Prostate gland (tissue), 2 donors: ENCODE results near the gene OPN4. TPM values are rescaled to one million over a fixed set of nuclear protein-coding genes. Genes with fewer than 3 reads are reported as not detected.

Experiments
- DNase-seq: peaks from one replicate; pipeline ENCODE4 v3.0.0-alpha.2; 2019; ENCODE audit warnings: low spot score
- H3K27ac ChIP-seq, 2 donors: fragments of 200-600 bp; sonication (generic); 2 replicates each; pipeline ENCODE4 v1.5.1; 2017 to 2019
- H3K27me3 ChIP-seq: fragments of 200-600 bp; sonication (generic); replicated peaks from 2 replicates; pipeline ENCODE4 v1.5.1; 2019; ENCODE audit not compliant: insufficient read depth
- H3K36me3 ChIP-seq, 2 donors: fragments of 200-600 bp; sonication (generic); 1 replicate in 1 of 2; 2 replicates in 1 of 2; pipeline versions ENCODE4 v1.5.1 to v1.8.1; 2017 to 2019
- H3K4me1 ChIP-seq: fragments of 200-600 bp; sonication (generic); replicated peaks from 2 replicates; pipeline ENCODE4 v1.5.1; 2019
- H3K4me3 ChIP-seq, 2 donors: fragments of 200-600 bp; sonication (generic); 2 replicates each; pipeline ENCODE4 v1.5.1; 2017 to 2019
- H3K9me3 ChIP-seq: fragments of 200-600 bp; sonication (generic); 2 replicates; pipeline ENCODE4 v1.5.1; 2017
- POLR2A ChIP-seq: fragments of 450-650 bp; IDR thresholded peaks from one replicate; pipeline ENCODE4 v1.6.1; 2016; ENCODE audit warnings: antibody characterized with exemption, mild to moderate bottlenecking
- POLR2AphosphoS5 ChIP-seq: sonication (generic); formaldehyde crosslinking; IDR thresholded peaks from one replicate; pipeline ENCODE4 v1.6.1; 2017; ENCODE audit warnings: antibody characterized with exemption
- WGBS: methylation state at CpG from one replicate; pipeline ENCODE4 v1.1.5; 2018; 5-methylcytosine and 5-hydroxymethylcytosine counted together
- intact Hi-C: fragments of 100-400 bp; cut with DNase I; formaldehyde crosslinking; loops from one replicate; pipeline ENCODE4 v1.14.2; 2022
- total RNA-seq, 2 donors: library from RNA; depleted of rRNA; stranded (reverse); fragments of >200 nt; gene quantifications; one replicate each; pipeline ENCODE4 v1.1.0, GENCODE V29; 2016
- TF ChIP-seq, protein P1 (sequence below), 4 experiments: fragments of 200-600 bp in 2 of 4; fragments of 450-650 bp in 2 of 4; sonication (generic) in 2 of 4; IDR thresholded peaks; 1 replicate in 3 of 4; 2 replicates in 1 of 4; pipeline ENCODE4 v1.5.1; 2016 to 2019; ENCODE audit warnings: antibody characterized with exemption in 4 of 4, mild to moderate bottlenecking in 2 of 4, moderate library complexity in 2 of 4

Gene OPN4
- total RNA-seq, 2 donors from 2014 or later = not detected

DNA sequence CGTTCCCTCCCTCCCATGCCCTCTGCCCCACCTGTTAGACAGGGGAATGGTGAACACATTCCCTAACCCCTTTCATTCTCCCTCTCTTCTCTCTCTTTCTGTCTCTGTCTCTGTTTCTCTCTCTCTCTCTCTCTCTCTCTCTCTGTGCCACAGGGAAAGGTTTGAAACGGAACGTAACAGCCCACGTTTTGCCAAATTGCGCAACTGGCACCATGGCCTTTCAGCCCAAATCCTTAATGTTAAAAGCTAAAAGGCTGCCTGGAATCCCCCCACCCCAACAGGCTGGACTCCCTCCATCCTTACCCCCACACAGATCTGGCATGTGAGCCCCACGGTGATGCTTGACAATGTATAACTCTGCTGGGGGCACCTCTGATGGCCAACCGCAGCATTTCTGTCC is 44.8 kb downstream of the OPN4 start:
- Histone ChIP-seq H3K9me3 (no peaks in the 10 kb centered on the region), H3K36me3 (no peaks in the 10 kb centered on the region), H3K27ac (no peak overlapping the region), H3K4me1 (no peaks in the 10 kb centered on the region), H3K4me3 (no peak overlapping the region), H3K27me3 (no peaks in the 10 kb centered on the region)
- 87% methylated on average over 7 of the region's 7 CpGs for WGBS
- no peak for DNase-seq
- TF ChIP-seq, protein P1, sequence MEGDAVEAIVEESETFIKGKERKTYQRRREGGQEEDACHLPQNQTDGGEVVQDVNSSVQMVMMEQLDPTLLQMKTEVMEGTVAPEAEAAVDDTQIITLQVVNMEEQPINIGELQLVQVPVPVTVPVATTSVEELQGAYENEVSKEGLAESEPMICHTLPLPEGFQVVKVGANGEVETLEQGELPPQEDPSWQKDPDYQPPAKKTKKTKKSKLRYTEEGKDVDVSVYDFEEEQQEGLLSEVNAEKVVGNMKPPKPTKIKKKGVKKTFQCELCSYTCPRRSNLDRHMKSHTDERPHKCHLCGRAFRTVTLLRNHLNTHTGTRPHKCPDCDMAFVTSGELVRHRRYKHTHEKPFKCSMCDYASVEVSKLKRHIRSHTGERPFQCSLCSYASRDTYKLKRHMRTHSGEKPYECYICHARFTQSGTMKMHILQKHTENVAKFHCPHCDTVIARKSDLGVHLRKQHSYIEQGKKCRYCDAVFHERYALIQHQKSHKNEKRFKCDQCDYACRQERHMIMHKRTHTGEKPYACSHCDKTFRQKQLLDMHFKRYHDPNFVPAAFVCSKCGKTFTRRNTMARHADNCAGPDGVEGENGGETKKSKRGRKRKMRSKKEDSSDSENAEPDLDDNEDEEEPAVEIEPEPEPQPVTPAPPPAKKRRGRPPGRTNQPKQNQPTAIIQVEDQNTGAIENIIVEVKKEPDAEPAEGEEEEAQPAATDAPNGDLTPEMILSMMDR (IDR thresholded peaks at IDR 0.05) = no peak
- TF ChIP-seq POLR2A (no peak), POLR2AphosphoS5 (no peak)
- intact Hi-C loops = no loop called here

DNA sequence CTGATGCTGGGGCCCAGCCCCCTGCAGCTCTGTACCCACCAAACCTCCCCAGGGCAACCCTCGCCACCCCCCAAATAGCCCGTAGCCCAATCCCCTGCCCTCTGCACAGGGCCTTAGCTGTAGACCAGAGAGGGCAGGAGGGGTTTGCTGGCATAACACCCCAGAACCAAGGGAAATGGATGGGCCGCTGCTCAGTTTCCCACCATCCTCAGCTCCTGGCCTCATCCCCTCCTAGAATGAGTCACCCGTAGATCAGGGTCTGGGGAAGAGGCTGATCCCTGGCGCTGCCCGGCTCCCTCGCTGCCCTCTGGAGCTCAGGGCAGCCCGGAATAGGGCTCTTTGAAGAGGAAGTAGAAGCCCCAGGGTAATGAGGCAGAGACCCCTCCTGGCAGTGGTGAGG is 45.2 kb downstream of the OPN4 start:
- 83% methylated on average over 8 of the region's 8 CpGs for WGBS
- H3K27ac ChIP-seq = no peak overlapping the region
- H3K4me3 ChIP-seq = no peak overlapping the region
- no peak for DNase-seq
- TF ChIP-seq, protein P1 (IDR thresholded peaks at IDR 0.05) = no peak
- TF ChIP-seq POLR2A = no peak
- TF ChIP-seq POLR2AphosphoS5 = no peak
- H3K36me3 ChIP-seq = no peaks in the 10 kb centered on the region
- intact Hi-C loops = no loop called here
- no peaks in the 10 kb centered on the region for H3K4me1 ChIP-seq
- no peaks in the 10 kb centered on the region for H3K27me3 ChIP-seq
- no peaks in the 10 kb centered on the region for H3K9me3 ChIP-seq

DNA sequence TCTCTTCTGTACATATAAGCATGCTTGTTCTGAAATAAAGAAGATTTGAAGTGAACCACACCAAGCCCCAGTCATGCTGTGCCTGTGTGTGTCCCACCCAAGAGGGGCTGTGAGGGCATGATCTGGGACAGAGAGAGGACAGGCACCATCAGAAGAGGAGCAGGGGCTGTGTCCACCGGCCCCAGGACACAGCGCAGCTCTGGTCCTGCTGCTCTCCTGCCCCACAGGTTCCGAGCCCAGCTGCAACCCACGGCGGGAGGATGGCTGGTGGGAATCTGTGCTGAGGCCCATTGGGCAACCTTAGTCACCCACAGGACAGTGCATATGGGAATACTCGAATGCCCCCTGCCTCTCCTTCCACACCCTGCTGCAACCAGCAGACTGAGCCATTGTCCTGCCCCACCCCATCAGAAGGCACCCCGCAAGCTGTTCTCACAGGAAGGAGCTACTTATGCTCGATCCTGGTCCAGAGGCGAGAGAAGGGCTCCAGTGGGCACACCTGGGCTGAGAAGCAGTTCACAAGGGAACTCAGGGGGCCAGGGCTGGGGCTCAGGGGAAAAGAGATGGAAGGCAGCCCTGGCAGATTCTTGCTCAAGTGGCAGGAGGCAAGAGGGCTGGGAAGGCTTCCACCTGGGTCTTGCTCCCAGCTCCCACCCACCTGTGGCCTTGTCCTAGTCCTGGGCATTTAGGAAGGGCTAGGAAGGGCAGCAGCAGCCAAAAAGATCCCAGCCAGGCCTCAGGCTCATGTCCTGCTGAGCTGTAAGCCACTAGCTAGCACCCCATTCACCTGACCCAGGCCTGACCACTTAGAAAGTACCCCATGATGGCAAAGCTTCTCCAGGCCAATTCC is 45.9 kb downstream of the OPN4 start:
- Histone ChIP-seq H3K27me3 (no peaks in the 10 kb centered on the region), H3K27ac (no peak overlapping the region), H3K9me3 (no peaks in the 10 kb centered on the region), H3K36me3 (no peaks in the 10 kb centered on the region), H3K4me1 (no peaks in the 10 kb centered on the region), H3K4me3 (no peak overlapping the region)
- no peak for DNase-seq
- no peak for TF ChIP-seq POLR2A
- no peak for TF ChIP-seq POLR2AphosphoS5
- TF ChIP-seq, protein P1 (IDR thresholded peaks at IDR 0.05) = no peak
- WGBS = 90% methylated on average over 9 of the region's 9 CpGs
- intact Hi-C loops = no loop called here

DNA sequence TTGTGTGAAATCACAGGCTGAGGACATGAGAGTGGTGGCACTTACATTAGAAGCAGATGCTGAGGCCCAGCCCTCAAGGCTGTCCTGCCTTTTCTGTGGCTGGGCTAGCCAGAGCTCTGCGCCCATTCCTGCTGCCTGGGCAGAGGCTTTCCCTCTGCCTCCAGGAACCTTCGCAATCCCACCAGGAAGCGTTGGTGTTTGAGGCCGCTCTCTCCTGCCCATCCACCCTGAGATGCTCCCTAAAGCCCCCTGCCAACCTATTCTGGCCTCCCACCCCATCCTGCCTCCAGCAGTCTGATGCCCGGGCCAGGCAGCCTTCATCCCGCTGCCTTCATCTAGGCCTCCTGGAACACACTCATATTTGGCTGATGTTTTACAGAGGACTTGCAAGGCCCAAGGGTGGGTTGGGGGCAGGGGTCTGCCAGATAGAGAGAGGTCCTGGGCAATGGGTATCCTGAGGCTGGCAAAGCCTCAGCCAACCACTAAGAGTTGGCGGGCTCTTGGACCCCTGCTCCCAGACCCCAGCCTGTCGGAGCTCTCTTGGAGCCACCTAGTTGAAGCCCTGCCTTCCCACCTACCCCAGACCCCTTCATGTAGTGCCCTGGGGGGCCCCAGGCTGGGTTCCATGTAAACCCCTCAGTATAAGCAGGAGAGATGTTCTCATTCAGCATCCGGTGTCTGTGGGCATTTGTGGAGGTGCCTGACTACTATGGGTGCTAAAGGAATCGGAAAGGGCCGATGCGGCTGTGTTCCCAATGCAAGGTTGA is 46.7 kb downstream of the OPN4 start:
- Histone ChIP-seq H3K27ac (no peak overlapping the region), H3K4me1 (no peaks in the 10 kb centered on the region), H3K4me3 (no peak overlapping the region), H3K9me3 (no peaks in the 10 kb centered on the region), H3K27me3 (no peaks in the 10 kb centered on the region), H3K36me3 (no peaks in the 10 kb centered on the region)
- intact Hi-C loops = no loop called here
- no peak for DNase-seq
- TF ChIP-seq POLR2A = no peak
- no peak for TF ChIP-seq POLR2AphosphoS5
- TF ChIP-seq, protein P1 (IDR thresholded peaks at IDR 0.05) = no peak
- 93% methylated on average over 12 of the region's 12 CpGs for WGBS
